LoVo (cell line): ENCODE data around the gene RLN3.

ENCODE experiments used
- DNase-seq: peaks from one replicate; pipeline ENCODE4 v3.0.0-alpha.2; 2016; ENCODE audit warnings: low spot score

Gene RLN3

GRCh38 chr19:14027856-14028450, at the start of gene RLN3:
TSS of gene RLN3 (plus strand) at chr19:14028148. CDS start at chr19:14028205, 57 bp downstream.
- no peak for DNase-seq

GRCh38 chr19:13978351-13979243, 49.4 kb upstream of the RLN3 start:
- no peak for DNase-seq

DNA sequence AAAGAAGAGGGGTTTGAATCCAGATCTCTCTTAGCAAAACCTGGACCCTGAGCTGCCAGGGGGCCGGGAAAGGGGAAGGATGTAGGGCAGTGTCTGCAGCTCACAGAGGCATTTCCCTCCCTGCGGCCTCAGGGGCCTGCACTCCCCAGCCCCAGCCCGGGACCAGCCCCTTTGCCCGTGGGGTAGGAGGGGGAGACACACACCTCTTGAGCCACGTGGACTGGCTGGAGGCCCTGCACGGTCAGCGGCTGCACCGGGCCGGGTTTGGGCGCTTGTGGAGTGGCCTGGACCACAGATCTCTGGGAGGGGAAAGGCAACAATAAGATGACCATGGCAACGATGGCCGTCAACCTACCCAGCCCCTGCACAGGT, 48.7 kb upstream of the RLN3 start:
- no peak for DNase-seq

DNA sequence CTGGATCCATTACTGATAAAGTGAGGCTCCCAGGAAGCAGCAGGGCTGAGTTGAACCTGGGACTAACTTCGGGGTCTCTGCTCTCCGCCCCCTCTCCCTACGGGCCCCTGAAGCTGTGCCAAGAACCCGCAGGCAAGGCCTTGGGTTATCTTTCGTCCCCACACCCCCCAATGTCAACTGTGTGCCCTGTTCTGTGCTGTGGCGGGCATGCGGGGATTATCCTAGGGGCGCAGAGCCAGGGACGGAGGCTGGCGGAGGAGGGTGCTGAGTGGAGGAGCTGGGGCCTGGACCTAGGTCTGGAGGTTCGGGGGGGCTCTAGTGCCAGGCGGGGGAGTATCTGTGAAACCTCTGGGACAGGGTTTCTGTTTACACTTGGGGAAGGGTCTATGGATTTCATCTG, 48.3 kb upstream of the RLN3 start:
- no peak for DNase-seq

DNA sequence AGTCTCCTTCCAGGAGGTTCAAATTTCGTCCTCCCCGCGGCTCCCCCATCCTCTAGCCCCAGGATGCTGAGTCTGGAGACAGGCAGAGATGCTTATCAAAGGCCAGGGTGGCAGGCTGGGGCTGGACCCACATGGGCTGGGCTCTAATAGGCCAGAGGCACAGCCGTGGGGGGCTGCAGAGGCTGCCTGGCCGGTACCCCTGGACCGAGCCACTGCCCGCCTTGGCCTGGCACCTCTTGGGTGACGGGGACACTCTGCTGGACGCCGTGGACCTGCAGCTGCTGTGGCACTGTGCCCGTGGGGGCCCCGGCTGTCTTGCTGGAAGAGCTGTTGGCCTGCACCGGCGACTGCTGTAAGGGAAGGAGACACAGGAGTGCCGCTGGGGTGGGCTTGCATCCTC, 47.6 kb upstream of the RLN3 start:
- DNase-seq, result no peak

GRCh38 chr19:13981021-13981420, 46.9 kb upstream of the RLN3 start:
- no peak for DNase-seq

- no peak for DNase-seq
These were observed 46.5 kb upstream of the RLN3 start for GRCh38 chr19:13981467-13981866.

DNA sequence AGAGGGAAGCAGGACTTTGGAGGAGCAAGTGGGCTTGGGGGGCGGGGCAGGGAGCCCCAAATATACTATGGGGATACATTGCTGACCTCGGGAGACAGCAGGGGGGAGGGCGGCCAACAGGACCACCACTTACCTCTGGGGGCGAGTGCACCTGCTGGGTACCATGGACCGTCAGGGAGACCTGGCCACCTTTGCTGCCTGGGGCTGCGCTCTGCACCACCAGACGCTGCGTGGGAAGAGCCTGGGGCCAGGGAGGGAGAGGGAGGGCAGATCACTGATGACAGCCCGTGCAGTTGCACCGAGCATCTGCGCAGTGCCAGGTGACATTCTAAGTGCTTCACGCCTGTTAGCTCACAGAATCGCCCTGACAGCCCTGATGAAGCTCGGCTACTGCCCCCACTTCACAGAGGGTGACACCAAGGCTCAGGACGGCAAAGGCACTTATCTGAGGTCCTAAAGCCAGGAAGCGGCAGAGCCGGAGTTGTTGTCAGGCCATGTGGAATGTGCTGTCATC, 45.9 kb upstream of the RLN3 start:
- no peak for DNase-seq

- DNase-seq, result no peak
These were observed 45.2 kb upstream of the RLN3 start for GRCh38 chr19:13982773-13983172.

- no peak for DNase-seq
These were observed 44.6 kb upstream of the RLN3 start for GRCh38 chr19:13983213-13983889.

DNA sequence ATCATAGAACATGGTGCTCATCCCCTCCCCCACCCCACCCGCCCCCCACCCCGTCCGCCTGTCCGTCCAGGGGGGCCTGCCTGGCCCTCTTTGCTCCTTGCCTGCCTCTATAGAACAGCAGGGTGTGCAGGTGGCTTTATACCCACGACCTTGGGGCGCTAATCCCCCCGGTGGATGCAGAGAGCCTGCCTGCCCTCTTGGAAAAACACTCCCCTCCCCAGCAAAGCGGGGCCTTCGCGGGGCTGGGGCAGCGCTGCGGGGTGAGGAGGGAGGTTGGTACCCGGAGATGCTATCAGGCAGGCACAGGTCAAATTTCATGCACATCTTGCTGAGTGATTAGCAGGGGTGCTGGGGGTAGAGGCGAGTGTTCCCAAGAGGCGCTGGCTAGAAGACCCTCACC, 43.8 kb upstream of the RLN3 start:
- DNase-seq, result no peak

GRCh38 chr19:13984875-13985741, 42.8 kb upstream of the RLN3 start:
- no peak for DNase-seq

DNA sequence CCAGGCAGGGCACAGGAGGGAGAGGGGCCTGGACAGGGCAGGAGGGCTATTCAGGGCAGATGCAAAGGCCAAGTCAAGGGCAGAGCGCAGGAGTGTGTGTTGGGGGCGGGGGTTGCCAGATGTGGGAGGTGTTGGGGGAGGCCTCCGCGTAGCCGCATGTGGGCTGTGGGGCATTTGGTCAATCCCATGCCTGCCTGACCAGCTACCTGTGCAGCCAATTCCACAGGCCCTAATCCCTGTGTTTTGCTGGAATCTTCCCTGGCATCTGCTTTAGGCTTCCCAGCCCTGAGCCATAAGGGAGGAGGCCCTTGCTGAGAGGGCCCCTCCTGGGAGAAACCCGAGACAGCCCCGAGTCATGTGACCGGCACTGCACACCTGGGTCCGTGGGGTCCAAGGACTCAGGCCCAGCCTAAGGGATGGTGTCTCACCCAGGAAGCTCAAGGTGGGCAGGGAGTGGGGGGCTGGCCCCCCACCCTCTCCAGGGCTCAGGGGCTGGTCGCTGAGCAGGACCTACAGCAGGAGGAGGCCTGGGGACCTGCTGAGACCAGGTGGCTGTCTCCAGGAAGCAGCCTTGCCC, 42.1 kb upstream of the RLN3 start:
- DNase-seq, result no peak

DNA sequence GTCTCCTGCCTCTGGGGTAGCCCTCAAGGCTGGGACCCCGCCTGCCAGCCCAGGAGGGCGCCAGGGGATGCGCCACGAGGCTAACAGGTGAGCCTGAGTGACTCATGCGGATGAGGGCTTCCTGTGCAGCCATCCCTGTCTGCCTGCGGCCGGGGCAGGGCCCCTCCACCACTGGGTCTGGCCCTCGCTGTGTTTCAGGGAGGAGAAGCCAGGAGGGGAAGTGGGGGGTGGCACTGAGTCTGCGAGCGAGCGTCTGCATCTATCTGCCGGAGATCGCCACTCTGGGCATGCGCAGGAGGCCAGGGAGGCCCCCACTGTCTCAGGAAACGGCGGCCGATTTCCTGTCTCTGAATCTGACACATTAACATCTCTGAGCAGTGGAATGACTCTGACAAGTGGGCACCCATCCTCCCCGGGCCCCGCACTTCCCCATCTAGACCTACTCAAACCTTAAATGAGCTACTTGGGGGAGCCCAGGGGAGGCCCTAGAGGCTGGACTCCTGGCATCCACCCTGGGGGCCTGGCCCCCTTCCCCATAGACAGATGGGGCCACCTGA, 41.5 kb upstream of the RLN3 start:
- DNase-seq, result no peak

GRCh38 chr19:13987101-13987890, 40.7 kb upstream of the RLN3 start:
- DNase-seq, result no peak

DNA sequence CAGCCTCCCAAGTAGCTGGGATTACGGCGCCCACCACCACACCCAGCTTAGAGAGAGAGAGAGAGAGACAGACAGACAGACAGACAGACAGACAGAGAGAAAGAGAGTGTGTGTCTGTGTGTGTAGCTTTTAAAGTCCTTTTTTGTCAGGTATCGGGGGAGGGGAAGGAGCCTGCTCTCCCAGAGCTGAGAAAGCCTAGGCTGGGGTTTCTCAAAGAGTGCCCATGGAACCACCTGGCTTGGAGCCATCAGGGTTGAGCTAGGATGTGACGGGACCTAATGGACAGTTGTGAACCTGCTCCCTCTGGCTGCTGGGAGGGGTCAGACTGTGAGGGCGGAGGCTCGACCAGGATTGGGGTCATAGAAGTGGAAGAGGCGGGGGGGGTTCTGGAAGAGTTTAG, 38.5 kb upstream of the RLN3 start:
- no peak for DNase-seq

DNA sequence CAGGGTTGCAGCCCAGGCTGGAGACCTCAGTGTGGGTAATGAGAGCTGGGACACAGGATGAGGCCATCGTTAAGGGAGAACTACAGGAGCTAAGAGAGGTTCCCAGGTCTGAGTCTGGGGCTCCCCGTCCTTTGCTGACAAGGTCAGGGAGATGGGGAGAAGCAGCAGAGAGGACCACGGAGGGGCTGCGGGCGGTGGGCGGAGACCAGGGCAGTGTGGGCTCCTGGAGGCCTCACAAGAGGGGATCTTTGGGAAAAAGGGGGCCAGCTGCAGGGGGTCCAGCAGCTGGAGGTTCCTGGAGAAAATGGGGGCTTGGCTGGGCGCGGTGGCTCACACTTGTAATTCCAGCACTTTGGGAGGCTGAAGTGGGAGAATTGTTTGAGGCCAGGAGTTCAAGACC, 37.9 kb upstream of the RLN3 start:
- DNase-seq, result no peak

DNA sequence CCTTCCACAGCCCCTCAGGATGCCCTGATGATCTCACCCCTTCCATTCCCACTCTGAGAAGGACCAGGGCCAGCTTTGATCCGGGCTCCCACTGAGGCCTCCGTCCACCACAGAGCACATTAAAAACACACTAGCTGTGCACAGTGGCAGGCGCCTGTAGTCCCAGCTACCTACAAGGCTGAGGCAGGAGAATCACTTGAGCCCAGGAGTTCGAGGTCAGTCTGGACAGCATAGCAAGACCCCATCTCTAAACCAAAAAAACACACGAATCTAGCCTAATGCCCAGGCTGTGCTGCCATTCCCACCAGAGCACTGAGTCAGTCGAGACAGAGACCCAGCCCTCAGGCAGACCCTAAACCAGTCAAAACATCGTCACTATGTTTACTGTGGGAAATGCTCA, 35.9 kb upstream of the RLN3 start:
- DNase-seq, result no peak

DNA sequence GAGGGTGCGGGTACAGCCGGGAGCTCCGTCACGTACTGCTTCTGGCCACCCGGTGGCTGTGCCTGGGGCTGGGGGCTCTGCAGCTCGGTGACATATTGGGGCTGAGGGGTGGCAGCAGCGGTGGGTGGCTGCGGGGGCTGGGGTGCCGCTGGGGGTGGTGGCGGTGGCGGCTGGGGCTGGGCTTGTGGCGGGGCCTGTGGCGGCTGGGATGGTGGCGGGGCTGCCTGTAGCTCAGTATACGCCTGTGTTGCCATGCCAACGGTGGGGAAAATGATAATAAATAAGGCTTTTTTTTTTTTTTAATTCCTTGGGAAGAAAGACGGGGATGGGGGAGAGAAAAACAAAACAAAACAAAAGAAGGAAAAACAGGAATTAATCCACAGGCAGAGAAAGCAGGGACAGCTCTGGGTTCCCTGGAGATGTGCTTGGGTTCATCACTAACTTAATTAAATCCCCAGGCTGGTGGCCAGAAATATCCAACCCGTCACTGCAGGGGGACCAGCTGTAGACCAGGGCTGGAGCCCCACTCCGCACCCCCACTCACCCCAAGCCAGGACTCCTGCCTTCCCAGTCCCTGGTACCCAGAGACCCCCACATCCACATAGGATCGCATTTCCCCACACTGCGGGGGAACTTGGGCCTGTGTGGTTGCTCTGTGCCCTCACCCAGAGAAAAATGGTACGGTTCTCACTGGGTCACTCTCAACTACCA, 34.2 kb upstream of the RLN3 start:
- DNase-seq, result no peak
